SK-N-SH (cell line): Measurements from ENCODE around the gene FGF22. TPM values are rescaled to one million over a fixed set of nuclear protein-coding genes. Genes with fewer than 3 reads are reported as not detected.

ENCODE experiments used
- CTCF ChIA-PET: fragments of 300-600, 350-600 bp; formaldehyde crosslinking; extraction: SDS; loops from one replicate; lab custom pipeline; 2021; lab: Yijun Ruan, JAX
- POLR2A ChIA-PET: fragments of 350-600 bp; sonication (Branson Sonifier 250); formaldehyde crosslinking; extraction: SDS; loops from one replicate; lab custom pipeline; 2020; ENCODE audit warnings: antibody characterized with exemption, inconsistent platforms; lab: Yijun Ruan, JAX
- DNase-seq: peaks from one replicate; pipeline ENCODE4 v3.0.0; 2012
- H2AFZ ChIP-seq: fragments of 200-600 bp; sonication (generic); 2 replicates; pipeline ENCODE4 v1.8.1; 2016; ENCODE audit warnings: antibody characterized with exemption, mild to moderate bottlenecking, low read depth
- H3F3A ChIP-seq: fragments of 200-600 bp; sonication (generic); replicated peaks from 2 replicates; pipeline ENCODE3; 2016; ENCODE audit warnings: antibody characterized with exemption, mild to moderate bottlenecking; ENCODE audit not compliant: insufficient read depth
- H3K27ac ChIP-seq, 2 experiments: fragments of 200-500 bp in 1 of 2; fragments of 200-600 bp in 1 of 2; sonication (Bioruptor generic) in 1 of 2; sonication (generic), shearing (Covaris generic) in 1 of 2; 2 replicates each; pipeline versions ENCODE4 v1.5.1 to v1.6.1; 2014 to 2016; ENCODE audit warnings: low read depth in 2 of 2, inconsistent platforms in 1 of 2, low read length in 1 of 2, mild to moderate bottlenecking in 1 of 2, mixed read lengths in 1 of 2
- H3K27me3 ChIP-seq: fragments of 200-600 bp; sonication (generic), shearing (Covaris generic); 2 replicates; pipeline ENCODE4 v1.6.1; 2016; ENCODE audit warnings: mixed run types; ENCODE audit not compliant: insufficient read depth
- H3K36me3 ChIP-seq, 2 experiments: fragments of 200-500 bp in 1 of 2; fragments of 200-600 bp in 1 of 2; sonication (Bioruptor generic) in 1 of 2; sonication (generic) in 1 of 2; replicated peaks in 1 of 2; 2 replicates each; pipeline versions ENCODE3 to v1.5.1; 2014 to 2016; ENCODE audit warnings: low read length in 1 of 2, mild to moderate bottlenecking in 1 of 2; ENCODE audit not compliant: insufficient read depth in 2 of 2, control insufficient read depth in 1 of 2
- H3K4me1 ChIP-seq, 2 experiments: fragments of 200-500 bp in 1 of 2; fragments of 200-600 bp in 1 of 2; sonication (Bioruptor generic) in 1 of 2; sonication (generic), shearing (Covaris generic) in 1 of 2; 2 replicates each; pipeline versions ENCODE4 v1.5.1 to v1.6.1; 2014 to 2016; ENCODE audit warnings: low read depth in 1 of 2, low read length in 1 of 2, mixed run types in 1 of 2; ENCODE audit not compliant: insufficient read depth in 2 of 2, control insufficient read depth in 1 of 2
- H3K4me2 ChIP-seq: fragments of 200-600 bp; sonication (generic), shearing (Covaris generic); 2 replicates; pipeline ENCODE4 v1.6.1; 2017; ENCODE audit warnings: mixed run types
- H3K4me3 ChIP-seq, 2 experiments: fragments of 200-500 bp in 1 of 2; fragments of 200-600 bp in 1 of 2; sonication (Bioruptor generic) in 1 of 2; sonication (generic), shearing (Covaris generic) in 1 of 2; 2 replicates each; pipeline versions ENCODE4 v1.5.1 to v1.8.1; 2014 to 2016; ENCODE audit warnings: low read depth in 2 of 2, inconsistent platforms in 1 of 2, low read length in 1 of 2, mild to moderate bottlenecking in 1 of 2, mixed read lengths in 1 of 2, moderate library complexity in 1 of 2
- H3K79me2 ChIP-seq: fragments of 200-600 bp; sonication (generic); 2 replicates; pipeline ENCODE4 v1.8.1; 2017; ENCODE audit warnings: mild to moderate bottlenecking; ENCODE audit not compliant: insufficient read depth
- H3K9ac ChIP-seq: fragments of 200-600 bp; sonication (generic); 2 replicates; pipeline ENCODE4 v1.6.1; 2017; ENCODE audit warnings: mixed run types
- H3K9me2 ChIP-seq: fragments of 200-600 bp; sonication (generic); 2 replicates; pipeline ENCODE4 v1.6.1; 2017; ENCODE audit warnings: mixed run types
- H3K9me3 ChIP-seq: fragments of 200-600 bp; sonication (generic); 2 replicates; pipeline ENCODE4 v1.6.1; 2017; ENCODE audit warnings: mixed run types, mild to moderate bottlenecking, moderate library complexity
- H4K20me1 ChIP-seq: fragments of 200-600 bp; sonication (generic); 2 replicates; pipeline ENCODE4 v1.6.1; 2017; ENCODE audit warnings: mild to moderate bottlenecking, mixed run types; ENCODE audit not compliant: insufficient read depth
- CHD2 ChIP-seq: fragments of 150-350 bp; IDR thresholded peaks from 2 replicates; pipeline ENCODE4 v1.6.1; 2018; ENCODE audit warnings: low read length; ENCODE audit not compliant: partially characterized antibody
- CTCF ChIP-seq: fragments of 200-600 bp; sonication (generic); IDR thresholded peaks from 2 replicates; pipeline ENCODE4 v1.6.1; 2017; ENCODE audit warnings: antibody characterized with exemption, mild to moderate bottlenecking, moderate library complexity
- EZH2phosphoT487 ChIP-seq: fragments of 200-600 bp; sonication (generic); IDR thresholded peaks from 2 replicates; pipeline ENCODE4 v1.6.1; 2017; ENCODE audit warnings: low read depth, mixed run types, mild to moderate bottlenecking, antibody characterized with exemption, moderate library complexity, borderline replicate concordance
- FOSL2 ChIP-seq: IDR thresholded peaks from 2 replicates; pipeline ENCODE4 v1.4.0; 2012; ENCODE audit warnings: low read depth, mild to moderate bottlenecking, moderate library complexity, borderline replicate concordance
- FOXJ3 ChIP-seq: sonication (generic); formaldehyde crosslinking; IDR thresholded peaks from 2 replicates; pipeline ENCODE4 v1.5.1; 2020; ENCODE audit warnings: mild to moderate bottlenecking, missing genetic modification reagents
- FOXM1 ChIP-seq: IDR thresholded peaks from 2 replicates; pipeline ENCODE4 v1.4.0; 2012; ENCODE audit warnings: low read depth, mild to moderate bottlenecking
- GABPA ChIP-seq: IDR thresholded peaks from 2 replicates; pipeline ENCODE4 v1.4.0; 2012; ENCODE audit warnings: low read depth, mild to moderate bottlenecking
- GATA2 ChIP-seq: sonication (generic); formaldehyde crosslinking; IDR thresholded peaks from 2 replicates; pipeline ENCODE4 v1.5.0; 2020; ENCODE audit warnings: mild to moderate bottlenecking, missing genetic modification reagents
- NRF1 ChIP-seq: IDR thresholded peaks from 2 replicates; pipeline ENCODE4 v1.6.1; 2012; ENCODE audit warnings: low read depth, mild to moderate bottlenecking, low read length
- PBX3 ChIP-seq: IDR thresholded peaks from 2 replicates; pipeline ENCODE4; 2012
- RAD21 ChIP-seq: IDR thresholded peaks from 2 replicates; pipeline ENCODE4 v1.6.1; 2012; ENCODE audit warnings: mild to moderate bottlenecking, low read length
- RCOR1 ChIP-seq: fragments of 150-350 bp; IDR thresholded peaks from 2 replicates; pipeline ENCODE4 v1.6.1; 2017; ENCODE audit warnings: antibody characterized with exemption, low read length
- REST ChIP-seq: IDR thresholded peaks from 2 replicates; pipeline ENCODE4 v1.6.1; 2012; ENCODE audit warnings: mild to moderate bottlenecking, low read depth, low read length, moderate library complexity
- SIN3A ChIP-seq: IDR thresholded peaks from 2 replicates; pipeline ENCODE4 v1.6.1; 2012; ENCODE audit warnings: low read depth, mild to moderate bottlenecking, low read length, moderate library complexity, borderline replicate concordance
- SMC3 ChIP-seq: IDR thresholded peaks from 2 replicates; pipeline ENCODE4 v1.6.1; 2012; ENCODE audit warnings: low read depth, low read length, improper control_type of control experiment
- TAF1 ChIP-seq: IDR thresholded peaks from 2 replicates; pipeline ENCODE4 v1.6.1; 2012; ENCODE audit warnings: low read depth, mild to moderate bottlenecking, low read length, moderate library complexity, borderline replicate concordance
- TCF12 ChIP-seq: IDR thresholded peaks from 2 replicates; pipeline ENCODE4 v1.4.0; 2012
- TEAD4 ChIP-seq: IDR thresholded peaks from 2 replicates; pipeline ENCODE4 v1.4.0; 2012; ENCODE audit warnings: mild to moderate bottlenecking, borderline replicate concordance; ENCODE audit not compliant: insufficient read depth
- USF2 ChIP-seq: fragments of 150-350 bp; IDR thresholded peaks from 2 replicates; pipeline ENCODE4 v1.6.1; 2017; ENCODE audit warnings: antibody characterized with exemption, low read length, low read depth, borderline replicate concordance
- YY1 ChIP-seq: IDR thresholded peaks from 2 replicates; pipeline ENCODE4 v1.4.0; 2012; ENCODE audit warnings: low read depth, mild to moderate bottlenecking
- WGBS: methylation state at CpG from one replicate; pipeline ENCODE4 v1.1.6; 2017; ENCODE audit warnings: low lambda C conversion rate; 5-methylcytosine and 5-hydroxymethylcytosine counted together
- polyA plus RNA-seq, 3 experiments: library from polyadenylated mRNA; depleted of rRNA; stranded (reverse); fragments of >200 nt; gene quantifications; 2 replicates each; pipeline ENCODE4 v1.2.3, GENCODE V29; 2012

Gene FGF22
- polyA plus RNA-seq, 1 of the 3 experiments (the other 2 are of a cell fraction): 0.62 TPM

- Histone ChIP-seq H3K4me2 (no peak overlapping the region), H3K36me3 (peaks cover 0 to 48% of the 10 kb centered on the region in 2 experiments), H3K9me2 (no peaks in the 10 kb centered on the region), H3K79me2 (no peaks in the 10 kb centered on the region), H3K9me3 (no peaks in the 10 kb centered on the region), H3K9ac (no peak overlapping the region), H4K20me1 (0 out of 2 replicates have a peak, but pooled peaks cover under 1% of the 10 kb centered on the region), H2AFZ (no peak overlapping the region), H3F3A (no peaks in the 10 kb centered on the region), H3K4me1 (no peaks in the 10 kb centered on the region), H3K4me3 (no peak overlapping the region), H3K27me3 (no peaks in the 10 kb centered on the region), H3K27ac (no peak overlapping the region)
- ChIA-PET CTCF (interaction anchor here (0.6 to 0.9 kb wide), 2 partner anchors 10 to 313 kb away, joined by 3 to 8 read pairs; no protein-coding TSS in a partner anchor), POLR2A (no interaction called here)
- TF ChIP-seq SMC3: no peak
- no peak for TF ChIP-seq RAD21
- no peak for TF ChIP-seq CHD2
- no peak for TF ChIP-seq PBX3
- no peak for TF ChIP-seq GABPA
- no peak for TF ChIP-seq EZH2phosphoT487
- no peak for TF ChIP-seq RCOR1
- TF ChIP-seq CTCF: no peak
- no peak for TF ChIP-seq REST
- TF ChIP-seq USF2: no peak
- TF ChIP-seq FOXM1: no peak
- no peak for TF ChIP-seq FOXJ3
- no peak for TF ChIP-seq YY1
- no peak for TF ChIP-seq TCF12
- no peak for TF ChIP-seq NRF1
- no peak for TF ChIP-seq TEAD4
- TF ChIP-seq FOSL2: no peak
- no peak for TF ChIP-seq GATA2
- TF ChIP-seq SIN3A: no peak
- TF ChIP-seq TAF1: no peak
- no peak for DNase-seq
- WGBS: 96% methylated on average over 13 of the region's 19 CpGs
Observed at GRCh38 chr19:618247-618619, 21.4 kb upstream of the FGF22 start.
